ENCODE results near the gene BAIAP2. TPM values are rescaled to one million over a fixed set of nuclear protein-coding genes. Genes with fewer than 3 reads are reported as not detected.
A peak's percentile ranks its signal among the peaks of the same experiment; 100 is the strongest.

The BAIAP2 gene
- total RNA-seq, 1 donor from 2014 or later = 51.4 TPM

GRCh38 chr17:81010935-81011334, 24.0 kb upstream of the BAIAP2 start:
- no peak for FAIRE-seq
- Mint-ChIP-seq H3K4me3 (ENCODE audit: unreplicated experiment) (no peak overlapping the region), H3K27ac (ENCODE audit: unreplicated experiment) (no peak overlapping the region)

GRCh38 chr17:81011951-81012350, 23.0 kb upstream of the BAIAP2 start:
- H3K4me3 ChIP-seq (ENCODE audit: insufficient read depth, low read depth, low read length) = no peak overlapping the region
- H3K4me1 ChIP-seq (ENCODE audit: insufficient read depth, low read length) = peaks cover 5% of the 10 kb centered on the region
- H3K27ac ChIP-seq (ENCODE audit: low read depth, low read length) = no peak overlapping the region
- H3K4me1 Mint-ChIP-seq (ENCODE audit: low read depth, unreplicated experiment) = peaks cover 2% of the 10 kb centered on the region
- peaks cover 9% of the 10 kb centered on the region for H3K36me3 Mint-ChIP-seq (ENCODE audit: low read depth, unreplicated experiment)
- peaks cover 5% of the 10 kb centered on the region for H3K27me3 ChIP-seq (ENCODE audit: insufficient read depth, low read length)
- no peak overlapping the region for H3K9ac ChIP-seq (ENCODE audit: low read length)
- H3K9me3 ChIP-seq (ENCODE audit: insufficient read depth, low read depth, low read length) = no peaks in the 10 kb centered on the region
- no peak overlapping the region for H2AFZ ChIP-seq (ENCODE audit: low read depth, low read length)
- H3K4me2 ChIP-seq (ENCODE audit: low read length) = no peak overlapping the region
- DNase-seq (ENCODE audit: low read depth) (peak; percentile 23), FAIRE-seq (no peak)
- no peak overlapping the region for H3K4me3 Mint-ChIP-seq (ENCODE audit: unreplicated experiment)
- H3K27me3 Mint-ChIP-seq (ENCODE audit: low read depth, unreplicated experiment) = peaks cover 9% of the 10 kb centered on the region
- no peaks in the 10 kb centered on the region for H4K20me1 ChIP-seq (ENCODE audit: insufficient read depth, low read length)
- peaks cover 21% of the 10 kb centered on the region for H3K9me3 Mint-ChIP-seq (ENCODE audit: unreplicated experiment)
- H3K79me2 ChIP-seq (ENCODE audit: insufficient read depth, low read length) = no peaks in the 10 kb centered on the region
- no peaks in the 10 kb centered on the region for H3K36me3 ChIP-seq (ENCODE audit: insufficient read depth, low read length)
- H3K27ac Mint-ChIP-seq (ENCODE audit: unreplicated experiment) = no peak overlapping the region
- TF ChIP-seq CTCF (IDR thresholded peaks at IDR 0.05; ENCODE audit: insufficient read depth, low read depth, low read length) = no peak
- TF ChIP-seq EZH2 (IDR thresholded peaks at IDR 0.05; ENCODE audit: insufficient read depth, low read length) = no peak

More at GRCh38 chr17:81010935-81011334, 24.0 kb upstream of the BAIAP2 start:
- no peaks in the 10 kb centered on the region for H3K36me3 ChIP-seq (ENCODE audit: insufficient read depth, low read length)
- H3K36me3 Mint-ChIP-seq (ENCODE audit: low read depth, unreplicated experiment) = peaks cover 9% of the 10 kb centered on the region
- H3K27me3 ChIP-seq (ENCODE audit: insufficient read depth, low read length) = peaks cover 14% of the 10 kb centered on the region
- H3K27ac ChIP-seq (ENCODE audit: low read depth, low read length) = no peak overlapping the region
- H3K9me3 Mint-ChIP-seq (ENCODE audit: unreplicated experiment) = peaks cover 18% of the 10 kb centered on the region
- H3K4me1 Mint-ChIP-seq (ENCODE audit: low read depth, unreplicated experiment) = peaks cover 2% of the 10 kb centered on the region
- H3K9me3 ChIP-seq (ENCODE audit: insufficient read depth, low read depth, low read length) = no peaks in the 10 kb centered on the region
- DNase-seq (ENCODE audit: low read depth) = no peak
- TF ChIP-seq EZH2 (IDR thresholded peaks at IDR 0.05; ENCODE audit: insufficient read depth, low read length) (no peak), CTCF (IDR thresholded peaks at IDR 0.05; ENCODE audit: insufficient read depth, low read depth, low read length) (no peak)
- peaks cover 5% of the 10 kb centered on the region for H3K4me1 ChIP-seq (ENCODE audit: insufficient read depth, low read length)
- no peaks in the 10 kb centered on the region for H3K79me2 ChIP-seq (ENCODE audit: insufficient read depth, low read length)
- no peak overlapping the region for H3K9ac ChIP-seq (ENCODE audit: low read length)
- H2AFZ ChIP-seq (ENCODE audit: low read depth, low read length) = no peak overlapping the region
- no peak overlapping the region for H3K4me3 ChIP-seq (ENCODE audit: insufficient read depth, low read depth, low read length)
- H4K20me1 ChIP-seq (ENCODE audit: insufficient read depth, low read length) = no peaks in the 10 kb centered on the region
- no peak overlapping the region for H3K4me2 ChIP-seq (ENCODE audit: low read length)
- H3K27me3 Mint-ChIP-seq (ENCODE audit: low read depth, unreplicated experiment) = peaks cover 17% of the 10 kb centered on the region

DNA sequence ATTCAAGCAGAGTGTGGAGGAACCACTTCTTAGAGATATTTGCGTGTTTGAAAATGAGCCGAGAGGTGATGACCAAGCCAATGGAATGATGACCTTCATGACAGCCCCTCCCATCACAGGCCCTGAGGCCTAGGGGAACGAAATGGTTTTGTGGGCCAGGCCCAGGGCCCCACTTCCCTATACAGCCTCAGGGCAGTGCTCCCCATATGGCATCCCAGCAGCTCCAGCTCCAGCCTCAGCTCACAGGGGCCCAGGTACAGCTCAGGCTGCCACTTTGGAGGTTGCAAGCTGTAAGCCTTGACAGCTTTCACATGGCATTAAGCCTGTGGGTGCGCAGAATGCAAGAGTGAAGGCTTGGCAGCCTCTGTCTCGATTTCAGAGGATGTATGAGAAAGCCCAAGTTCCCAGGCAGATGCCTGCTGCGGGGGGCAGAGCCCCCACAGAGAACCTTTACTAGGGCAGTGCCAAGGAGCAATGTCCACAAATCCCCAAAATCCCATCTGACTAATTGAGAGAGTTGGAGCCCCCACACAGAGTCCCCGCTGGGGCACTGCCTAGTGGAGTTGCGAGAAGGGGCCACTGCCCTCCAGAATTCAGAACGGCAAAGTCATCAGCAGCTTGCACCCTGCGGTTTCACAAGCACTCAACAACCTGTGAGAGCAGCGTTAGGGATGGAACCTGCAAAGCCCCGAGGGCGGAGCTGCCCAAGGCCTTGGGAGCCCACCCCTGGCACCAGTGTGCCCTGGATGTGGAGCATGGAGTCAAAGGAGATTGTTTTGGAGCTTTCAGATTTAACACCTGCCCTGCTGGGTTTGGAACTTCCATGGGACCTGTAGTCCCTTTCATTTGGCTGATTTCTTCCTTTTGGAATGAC, 22.1 kb upstream of the BAIAP2 start:
- Mint-ChIP-seq H3K36me3 (ENCODE audit: low read depth, unreplicated experiment) (peaks cover 9% of the 10 kb centered on the region), H3K27ac (ENCODE audit: unreplicated experiment) (no peak overlapping the region), H3K27me3 (ENCODE audit: low read depth, unreplicated experiment) (peaks cover 7% of the 10 kb centered on the region), H3K9me3 (ENCODE audit: unreplicated experiment) (peaks cover 23% of the 10 kb centered on the region), H3K4me3 (ENCODE audit: unreplicated experiment) (no peak overlapping the region), H3K4me1 (ENCODE audit: low read depth, unreplicated experiment) (peaks cover 2% of the 10 kb centered on the region)
- no peaks in the 10 kb centered on the region for H3K9me3 ChIP-seq (ENCODE audit: insufficient read depth, low read depth, low read length)
- no peaks in the 10 kb centered on the region for H3K36me3 ChIP-seq (ENCODE audit: insufficient read depth, low read length)
- H3K27ac ChIP-seq (ENCODE audit: low read depth, low read length) = no peak overlapping the region
- FAIRE-seq = no peak
- DNase-seq (ENCODE audit: low read depth) = no peak
- no peak overlapping the region for H3K9ac ChIP-seq (ENCODE audit: low read length)
- no peak overlapping the region for H3K4me3 ChIP-seq (ENCODE audit: insufficient read depth, low read depth, low read length)
- H3K79me2 ChIP-seq (ENCODE audit: insufficient read depth, low read length) = no peaks in the 10 kb centered on the region
- no peaks in the 10 kb centered on the region for H4K20me1 ChIP-seq (ENCODE audit: insufficient read depth, low read length)
- no peak overlapping the region for H2AFZ ChIP-seq (ENCODE audit: low read depth, low read length)
- H3K27me3 ChIP-seq (ENCODE audit: insufficient read depth, low read length) = peaks cover 3% of the 10 kb centered on the region
- TF ChIP-seq EZH2 (IDR thresholded peaks at IDR 0.05; ENCODE audit: insufficient read depth, low read length) = no peak
- TF ChIP-seq CTCF (IDR thresholded peaks at IDR 0.05; ENCODE audit: insufficient read depth, low read depth, low read length) = no peak
- H3K4me1 ChIP-seq (ENCODE audit: insufficient read depth, low read length) = peaks cover 8% of the 10 kb centered on the region
- no peak overlapping the region for H3K4me2 ChIP-seq (ENCODE audit: low read length)
